ENCODE data around the gene NFIB. TPM values are rescaled to one million over a fixed set of nuclear protein-coding genes. Genes with fewer than 3 reads are reported as not detected.

NFIB gene
- total and polyA plus RNA-seq, 10 of the 15 experiments (the other 5 are each of a cell fraction or from before 2014, with no cell fraction given) = under 0.01 to 0.19 (median 0.05) TPM; not detected in 3

DNA sequence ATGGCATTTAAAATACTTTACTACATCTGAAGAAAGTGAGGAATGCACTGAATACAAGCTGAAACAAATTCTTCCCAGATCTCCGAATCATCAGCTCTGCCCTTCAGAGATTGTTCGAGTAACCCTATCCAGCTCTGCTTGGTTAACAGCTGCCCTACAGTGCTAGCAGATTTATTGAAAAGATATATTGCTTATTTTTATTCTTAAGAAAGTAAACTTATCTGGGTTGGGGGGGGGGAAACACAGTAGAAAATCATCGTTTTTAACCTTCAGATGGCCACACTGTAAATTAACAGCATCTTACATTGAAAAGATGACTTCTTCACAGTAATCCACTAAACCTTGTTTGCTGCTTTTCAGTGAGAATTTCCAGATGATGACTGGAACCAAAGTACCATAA, 210.8 kb downstream of the NFIB start:
- Histone ChIP-seq H3K27me3 (replicated peaks in 1 of 2; ENCODE audit: control insufficient read depth in 2 of 2, insufficient read depth in 2 of 2, low read length in 1 of 2) (no peaks in the 10 kb centered on the region), H3K4me3 (no peak overlapping the region), H3K9ac (ENCODE audit: control insufficient read depth, insufficient read depth, low read length) (no peak overlapping the region), H2AFZ (ENCODE audit: control insufficient read depth, low read depth, low read length) (no peak overlapping the region), H3K79me2 (ENCODE audit: control insufficient read depth, insufficient read depth, low read length) (no peaks in the 10 kb centered on the region), H3K4me1 (ENCODE audit: control insufficient read depth, insufficient read depth, low read length) (no peaks in the 10 kb centered on the region), H3K4me2 (ENCODE audit: control insufficient read depth, insufficient read depth) (no peak overlapping the region), H3K36me3 (ENCODE audit: control insufficient read depth in 2 of 2, insufficient read depth in 2 of 2, low read length in 1 of 2) (no peaks in the 10 kb centered on the region), H3K9me3 (replicated peaks; ENCODE audit: control insufficient read depth, insufficient read depth, low read length) (no peaks in the 10 kb centered on the region), H3K27ac (ENCODE audit: control insufficient read depth, insufficient read depth) (no peak overlapping the region), H4K20me1 (ENCODE audit: control insufficient read depth, insufficient read depth) (no peaks in the 10 kb centered on the region)
- ChIA-PET CTCF (interaction anchor here (0.7 kb wide), 1 partner anchor 8 kb away, joined by 5 read pairs; no protein-coding TSS in a partner anchor), POLR2A (no interaction called here), SMC1A (ENCODE audit: uncharacterized antibody, unreplicated experiment) (interaction anchor here (0.6 kb wide), 1 partner anchor 217 kb away, joined by 5 read pairs; no protein-coding TSS in a partner anchor), RAD21 (ENCODE audit: unreplicated experiment) (interaction anchor here (0.9 kb wide), 1 partner anchor 250 kb away, joined by 3 read pairs; no protein-coding TSS in a partner anchor)
- intact Hi-C loops (cut with micrococcal nuclease; ENCODE audit: unreplicated experiment) (no loop called here), in situ Hi-C loops (cut with MboI) (no loop called here)
- 54% methylated on average over 3 of the region's 3 CpGs for whole genome bisulfite sequencing (ENCODE audit: insufficient coverage, insufficient replicate concordance, low lambda C conversion rate, missing lambda C conversion rate)
- DNase-seq (ENCODE audit: low read depth, low spot score) (no peak), ATAC-seq (no peak), FAIRE-seq (no peak)
- no TSS peak for BruUV-seq (replicated peaks)
- TF ChIP-seq ZBTB40 (IDR thresholded peaks at IDR 0.05; ENCODE audit: borderline replicate concordance) = no peak
- TF ChIP-seq NFYB (IDR thresholded peaks at IDR 0.05; ENCODE audit: insufficient read depth, low read depth, low read length) = no peak
- TF ChIP-seq, protein P1, sequence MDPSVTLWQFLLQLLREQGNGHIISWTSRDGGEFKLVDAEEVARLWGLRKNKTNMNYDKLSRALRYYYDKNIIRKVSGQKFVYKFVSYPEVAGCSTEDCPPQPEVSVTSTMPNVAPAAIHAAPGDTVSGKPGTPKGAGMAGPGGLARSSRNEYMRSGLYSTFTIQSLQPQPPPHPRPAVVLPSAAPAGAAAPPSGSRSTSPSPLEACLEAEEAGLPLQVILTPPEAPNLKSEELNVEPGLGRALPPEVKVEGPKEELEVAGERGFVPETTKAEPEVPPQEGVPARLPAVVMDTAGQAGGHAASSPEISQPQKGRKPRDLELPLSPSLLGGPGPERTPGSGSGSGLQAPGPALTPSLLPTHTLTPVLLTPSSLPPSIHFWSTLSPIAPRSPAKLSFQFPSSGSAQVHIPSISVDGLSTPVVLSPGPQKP (IDR thresholded peaks at IDR 0.05; ENCODE audit: low read depth, low read length) = no peak
- TF ChIP-seq POLR2AphosphoS5 (IDR thresholded peaks at IDR 0.05; ENCODE audit: low read length) = no peak
- TF ChIP-seq NFXL1 (IDR thresholded peaks at IDR 0.05; ENCODE audit: borderline replicate concordance) = no peak
- TF ChIP-seq NFYA (IDR thresholded peaks at IDR 0.05; ENCODE audit: borderline replicate concordance, low read depth, low read length) = no peak
- TF ChIP-seq SPI1 (IDR thresholded peaks at IDR 0.05; ENCODE audit: borderline replicate concordance, insufficient read depth, low read depth, low read length) = no peak
- no peak for TF ChIP-seq PBX3 (IDR thresholded peaks at IDR 0.05; ENCODE audit: insufficient replicate concordance, low read depth, low read length)
- TF ChIP-seq RCOR1 (conservative IDR thresholded peaks at IDR 0.05; ENCODE audit: low read depth, low read length) = no peak
- no peak for TF ChIP-seq SKIL (IDR thresholded peaks at IDR 0.05; ENCODE audit: low read depth, poor library complexity, severe bottlenecking)

Measured in GM12878 (cell line).